Measurements from ENCODE around the gene SCUBE1. TPM values are rescaled to one million over a fixed set of nuclear protein-coding genes. Genes with fewer than 3 reads are reported as not detected.
A peak's percentile ranks its signal among the peaks of the same experiment; 100 is the strongest.

The SCUBE1 gene
- total RNA-seq, 1 donor from 2014 or later: 16.6 TPM

GRCh38 chr22:43292630-43293018 lies 50.5 kb downstream of the SCUBE1 start:
- TF ChIP-seq CTCF (IDR thresholded peaks at IDR 0.05): no peak
- no peak for ATAC-seq
- no peak for DNase-seq
- H3K9me3 ChIP-seq: no peaks in the 10 kb centered on the region
- no peak overlapping the region for H3K4me3 ChIP-seq
- H3K27me3 ChIP-seq (ENCODE audit: low read depth): no peaks in the 10 kb centered on the region
- H3K36me3 ChIP-seq: no peaks in the 10 kb centered on the region
- peak overlapping the region; percentile 78 for H3K27ac ChIP-seq
- H3K4me1 ChIP-seq: peaks cover 60% of the 10 kb centered on the region
- intact Hi-C loops (cut with DNase I): no loop called here

GRCh38 chr22:43291381-43291780 lies 51.8 kb downstream of the SCUBE1 start:
- Histone ChIP-seq H3K9me3 (no peaks in the 10 kb centered on the region), H3K36me3 (no peaks in the 10 kb centered on the region), H3K27ac (no peak overlapping the region), H3K4me1 (peaks cover 51% of the 10 kb centered on the region), H3K27me3 (ENCODE audit: low read depth) (no peaks in the 10 kb centered on the region), H3K4me3 (no peak overlapping the region)
- intact Hi-C loops (cut with DNase I): no loop called here
- DNase-seq (no peak), ATAC-seq (no peak)
- TF ChIP-seq CTCF (IDR thresholded peaks at IDR 0.05): no peak

- intact Hi-C loops (cut with DNase I): no loop called here
- H3K4me1 ChIP-seq: peaks cover 41% of the 10 kb centered on the region
These were observed 53.0 kb downstream of the SCUBE1 start for GRCh38 chr22:43289976-43290721.

GRCh38 chr22:43289531-43289963 lies 53.6 kb downstream of the SCUBE1 start:
- no peak for TF ChIP-seq CTCF (IDR thresholded peaks at IDR 0.05)
- Histone ChIP-seq H3K27ac (peak overlapping the region; percentile 54), H3K27me3 (ENCODE audit: low read depth) (no peaks in the 10 kb centered on the region), H3K4me1 (peaks cover 38% of the 10 kb centered on the region), H3K9me3 (no peaks in the 10 kb centered on the region), H3K36me3 (no peaks in the 10 kb centered on the region), H3K4me3 (peak overlapping the region; percentile 28)
- ATAC-seq (peak; percentile 11 to 51), DNase-seq (no peak)
- intact Hi-C loops (cut with DNase I): no loop called here

More at GRCh38 chr22:43289976-43290721, 53.0 kb downstream of the SCUBE1 start:
- DNase-seq (peak; percentile 70), ATAC-seq (peak; percentile 2 to 27)
- peak overlapping the region; percentile 54 for H3K27ac ChIP-seq
- no peaks in the 10 kb centered on the region for H3K36me3 ChIP-seq
- H3K27me3 ChIP-seq (ENCODE audit: low read depth): no peaks in the 10 kb centered on the region
- H3K9me3 ChIP-seq: no peaks in the 10 kb centered on the region
- peak overlapping the region; percentile 28 for H3K4me3 ChIP-seq
- no peak for TF ChIP-seq CTCF (IDR thresholded peaks at IDR 0.05)

- peak overlapping the region; percentile 28 for H3K4me3 ChIP-seq
- no peaks in the 10 kb centered on the region for H3K36me3 ChIP-seq
- peak; percentile 1 to 5 for ATAC-seq
- peaks cover 32% of the 10 kb centered on the region for H3K4me1 ChIP-seq
- no peak for TF ChIP-seq CTCF (IDR thresholded peaks at IDR 0.05)
- intact Hi-C loops (cut with DNase I): no loop called here
- H3K9me3 ChIP-seq: no peaks in the 10 kb centered on the region
- H3K27me3 ChIP-seq (ENCODE audit: low read depth): no peaks in the 10 kb centered on the region
- H3K27ac ChIP-seq: peak overlapping the region; percentile 54
- no peak for DNase-seq
These were observed 54.3 kb downstream of the SCUBE1 start for GRCh38 chr22:43288807-43289420.
